Caco-2 (cell line): ENCODE measurements around the gene ACCSL. TPM values are rescaled to one million over a fixed set of nuclear protein-coding genes. Genes with fewer than 3 reads are reported as not detected.

Experiments used
- BruUV-seq: library from RNA; stranded (reverse); fragments of 400-500 nt; replicated peaks from 2 replicates; lab custom pipeline; 2021; lab: Mats Ljungman, UMichigan
- CTCF ChIA-PET: fragments of 300-600 bp; sonication (Branson Sonifier 250); formaldehyde crosslinking; loops from one replicate; lab custom pipeline; 2022; ENCODE audit warnings: antibody characterized with exemption; lab: Charles Lee
- POLR2A ChIA-PET: fragments of 300-600 bp; sonication (Branson Sonifier 250); formaldehyde crosslinking; loops from one replicate; lab custom pipeline; 2022; ENCODE audit warnings: antibody characterized with exemption; lab: Charles Lee
- DNase-seq, 2 experiments: peaks; one replicate each; pipeline versions ENCODE4 v3.0.0 to v3.0.0-alpha.2; 2020 to 2022
- H3K27me3 ChIP-seq: replicated peaks from 2 replicates; pipeline ENCODE4 v1.6.0; 2011; ENCODE audit warnings: low read length; ENCODE audit not compliant: control insufficient read depth, insufficient read depth
- H3K36me3 ChIP-seq: 2 replicates; pipeline ENCODE4 v1.5.1; 2011; ENCODE audit warnings: low read length; ENCODE audit not compliant: control insufficient read depth, insufficient read depth
- H3K4me1 ChIP-seq: fragments of 250-450 bp; sonication (Bioruptor Pico); 2 replicates; pipeline ENCODE4 v1.5.1; 2020; ENCODE audit warnings: mild to moderate bottlenecking
- H3K4me3 ChIP-seq: 2 replicates; pipeline ENCODE4 v1.5.1; 2011; ENCODE audit warnings: low read depth, mild to moderate bottlenecking, control low read depth, low read length
- H3K9me3 ChIP-seq: fragments of 250-450 bp; sonication (Bioruptor Pico); 2 replicates; pipeline ENCODE4 v1.5.1; 2020; ENCODE audit warnings: mild to moderate bottlenecking, moderate library complexity
- H3K27ac Mint-ChIP-seq: one replicate; pipeline ENCODE4 v1.8.0; 2022; ENCODE audit warnings: mixed read lengths; ENCODE audit not compliant: unreplicated experiment
- H3K27me3 Mint-ChIP-seq: one replicate; pipeline ENCODE4 v1.8.0; 2022; ENCODE audit warnings: mixed read lengths; ENCODE audit not compliant: insufficient read depth, unreplicated experiment
- H3K36me3 Mint-ChIP-seq: one replicate; pipeline ENCODE4 v1.8.0; 2022; ENCODE audit warnings: mild to moderate bottlenecking, mixed read lengths; ENCODE audit not compliant: insufficient read depth, unreplicated experiment
- H3K4me1 Mint-ChIP-seq: one replicate; pipeline ENCODE4 v1.8.0; 2022; ENCODE audit warnings: low read depth, mixed read lengths; ENCODE audit not compliant: unreplicated experiment
- H3K4me3 Mint-ChIP-seq: one replicate; pipeline ENCODE4 v1.8.0; 2022; ENCODE audit warnings: mild to moderate bottlenecking, moderate library complexity, mixed read lengths; ENCODE audit not compliant: unreplicated experiment
- H3K9me3 Mint-ChIP-seq: one replicate; pipeline ENCODE4 v1.8.0; 2022; ENCODE audit warnings: mixed read lengths; ENCODE audit not compliant: unreplicated experiment
- intact Hi-C: fragments of 100-400 bp; cut with micrococcal nuclease; formaldehyde crosslinking; loops from one replicate; pipeline ENCODE4 v1.10.0; 2022; ENCODE audit not compliant: unreplicated experiment
- total RNA-seq: library from RNA; stranded (reverse); gene quantifications from 2 replicates; pipeline ENCODE4 v1.2.3, GENCODE V29; 2022
- TF ChIP-seq, protein P1 (sequence below), 2 experiments: fragments of 200-600 bp in 1 of 2; IDR thresholded peaks; 1 replicate in 1 of 2; 2 replicates in 1 of 2; pipeline versions ENCODE4 v1.5.1 to v1.8.0; 2011 to 2022; ENCODE audit warnings: antibody characterized with exemption in 1 of 2, control low read depth in 1 of 2, inconsistent platforms in 1 of 2, low read depth in 1 of 2, low read length in 1 of 2, mild to moderate bottlenecking in 1 of 2, moderate library complexity in 1 of 2; ENCODE audit not compliant: insufficient read depth in 1 of 2, severe bottlenecking in 1 of 2, unreplicated experiment in 1 of 2

The ACCSL gene
- total RNA-seq, 1 experiment from 2014 or later: not detected

DNA sequence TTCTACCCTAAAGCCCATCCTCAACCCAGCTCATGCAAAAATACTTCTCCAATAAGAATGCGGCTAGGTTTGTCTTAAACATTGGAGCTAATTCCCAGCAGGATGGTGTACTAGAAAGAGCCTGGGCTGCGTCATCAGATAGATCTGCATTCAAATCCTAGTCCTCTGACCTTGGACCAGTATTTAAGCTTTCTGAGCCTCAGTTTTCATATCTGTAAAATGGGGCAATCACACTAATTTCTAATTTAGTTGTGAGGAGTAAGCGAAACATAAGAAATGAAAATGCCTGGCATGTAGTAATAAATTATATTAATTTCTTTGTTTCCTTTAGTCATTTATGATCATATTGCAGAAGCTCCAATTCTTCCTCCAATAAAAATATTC, 32.2 kb upstream of the ACCSL start:
- CTCF ChIA-PET: no interaction called here
- Histone ChIP-seq H3K36me3 (no peaks in the 10 kb centered on the region), H3K4me1 (no peaks in the 10 kb centered on the region), H3K9me3 (no peaks in the 10 kb centered on the region), H3K27me3 (no peaks in the 10 kb centered on the region), H3K4me3 (no peak overlapping the region)
- Mint-ChIP-seq H3K27ac (no peak overlapping the region), H3K4me3 (no peak overlapping the region), H3K36me3 (no peaks in the 10 kb centered on the region), H3K4me1 (no peaks in the 10 kb centered on the region), H3K27me3 (peaks cover 2% of the 10 kb centered on the region), H3K9me3 (no peaks in the 10 kb centered on the region)
- TF ChIP-seq, protein P1, sequence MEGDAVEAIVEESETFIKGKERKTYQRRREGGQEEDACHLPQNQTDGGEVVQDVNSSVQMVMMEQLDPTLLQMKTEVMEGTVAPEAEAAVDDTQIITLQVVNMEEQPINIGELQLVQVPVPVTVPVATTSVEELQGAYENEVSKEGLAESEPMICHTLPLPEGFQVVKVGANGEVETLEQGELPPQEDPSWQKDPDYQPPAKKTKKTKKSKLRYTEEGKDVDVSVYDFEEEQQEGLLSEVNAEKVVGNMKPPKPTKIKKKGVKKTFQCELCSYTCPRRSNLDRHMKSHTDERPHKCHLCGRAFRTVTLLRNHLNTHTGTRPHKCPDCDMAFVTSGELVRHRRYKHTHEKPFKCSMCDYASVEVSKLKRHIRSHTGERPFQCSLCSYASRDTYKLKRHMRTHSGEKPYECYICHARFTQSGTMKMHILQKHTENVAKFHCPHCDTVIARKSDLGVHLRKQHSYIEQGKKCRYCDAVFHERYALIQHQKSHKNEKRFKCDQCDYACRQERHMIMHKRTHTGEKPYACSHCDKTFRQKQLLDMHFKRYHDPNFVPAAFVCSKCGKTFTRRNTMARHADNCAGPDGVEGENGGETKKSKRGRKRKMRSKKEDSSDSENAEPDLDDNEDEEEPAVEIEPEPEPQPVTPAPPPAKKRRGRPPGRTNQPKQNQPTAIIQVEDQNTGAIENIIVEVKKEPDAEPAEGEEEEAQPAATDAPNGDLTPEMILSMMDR (IDR thresholded peaks at IDR 0.05; ENCODE audit: insufficient read depth in 1 of 2, low read depth in 1 of 2, low read length in 1 of 2, severe bottlenecking in 1 of 2, unreplicated experiment in 1 of 2): no peak
- BruUV-seq: no TSS peak
- POLR2A ChIA-PET: no interaction called here
- intact Hi-C loops: no loop called here
- no peak for DNase-seq

DNA sequence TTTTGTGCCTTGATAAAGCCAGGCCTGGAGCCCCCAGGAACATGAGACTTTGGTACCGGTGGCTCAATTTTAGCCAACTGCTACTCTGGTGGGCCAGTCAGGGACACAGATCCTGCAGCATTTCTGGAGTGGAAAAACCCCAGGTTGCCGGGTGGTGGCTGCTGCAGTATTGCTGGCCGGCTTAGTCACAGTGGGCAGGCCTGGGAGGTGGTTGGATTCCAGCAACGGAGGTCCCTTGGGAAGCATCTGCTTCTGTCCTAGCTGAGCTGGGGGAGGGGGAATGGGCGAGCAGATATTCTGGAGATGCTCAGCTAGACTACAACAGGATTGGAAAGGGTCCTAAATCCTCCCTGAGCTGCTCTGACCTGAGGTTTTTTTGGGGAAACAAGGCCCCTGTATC, 31.6 kb upstream of the ACCSL start:
- CTCF ChIA-PET: no interaction called here
- H3K9me3 Mint-ChIP-seq: peaks cover 2% of the 10 kb centered on the region
- no peaks in the 10 kb centered on the region for H3K36me3 Mint-ChIP-seq
- Histone ChIP-seq H3K27me3 (no peaks in the 10 kb centered on the region), H3K4me1 (no peaks in the 10 kb centered on the region), H3K36me3 (no peaks in the 10 kb centered on the region), H3K4me3 (no peak overlapping the region), H3K9me3 (no peaks in the 10 kb centered on the region)
- POLR2A ChIA-PET: no interaction called here
- peaks cover 6% of the 10 kb centered on the region for H3K27me3 Mint-ChIP-seq
- no TSS peak for BruUV-seq
- TF ChIP-seq, protein P1 (IDR thresholded peaks at IDR 0.05; ENCODE audit: insufficient read depth in 1 of 2, low read depth in 1 of 2, low read length in 1 of 2, severe bottlenecking in 1 of 2, unreplicated experiment in 1 of 2): no peak
- H3K27ac Mint-ChIP-seq: no peak overlapping the region
- DNase-seq: no peak
- H3K4me3 Mint-ChIP-seq: no peak overlapping the region
- H3K4me1 Mint-ChIP-seq: no peaks in the 10 kb centered on the region
- intact Hi-C loops: no loop called here

DNA sequence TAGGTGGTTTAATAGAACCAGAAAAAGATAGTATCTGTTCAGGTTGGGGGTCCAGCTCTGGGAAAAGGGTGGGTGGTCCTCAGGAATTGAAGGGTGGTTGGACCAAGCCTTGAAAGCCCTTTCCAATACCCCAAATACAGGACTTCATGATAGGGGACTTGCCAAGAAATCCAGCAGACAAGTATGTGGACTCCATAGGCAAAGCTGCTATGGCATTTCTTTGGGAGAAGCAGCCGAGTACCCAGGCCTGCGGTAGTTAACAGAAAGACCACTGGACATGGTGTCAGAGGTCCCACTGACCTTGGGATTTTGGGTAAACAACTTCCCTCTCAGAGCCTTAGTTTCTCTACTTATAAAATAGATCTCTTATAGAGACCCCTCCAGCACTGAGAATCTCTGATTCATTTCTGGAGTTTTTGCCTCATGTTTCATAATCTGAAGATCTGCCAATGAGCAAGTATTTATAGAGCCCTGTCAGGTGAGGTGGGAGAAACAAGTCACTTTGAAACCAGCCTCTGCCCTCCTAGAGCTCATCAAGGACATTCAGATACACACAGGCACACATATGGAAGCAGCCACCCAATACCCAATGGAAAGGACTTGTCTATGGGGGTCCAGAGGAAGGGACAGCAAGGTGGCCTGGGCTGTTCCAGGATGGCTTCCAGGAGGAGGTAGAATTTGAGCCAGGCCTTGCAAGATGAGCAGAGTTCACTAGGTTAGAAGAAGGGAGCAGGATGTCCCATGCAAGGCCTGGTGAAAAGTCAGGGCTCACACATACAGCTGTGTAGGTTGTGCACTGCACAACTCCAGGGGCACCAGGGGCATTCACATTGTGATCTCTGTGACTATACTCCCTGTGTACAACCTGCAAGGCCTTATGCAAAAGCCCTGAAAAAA, 31.0 kb upstream of the ACCSL start:
- no peaks in the 10 kb centered on the region for H3K4me1 ChIP-seq
- H3K9me3 ChIP-seq: no peaks in the 10 kb centered on the region
- no peak overlapping the region for H3K4me3 ChIP-seq
- BruUV-seq: no TSS peak
- no peaks in the 10 kb centered on the region for H3K36me3 ChIP-seq
- no peak overlapping the region for H3K4me3 Mint-ChIP-seq
- no peaks in the 10 kb centered on the region for H3K27me3 ChIP-seq
- H3K9me3 Mint-ChIP-seq: peaks cover 9% of the 10 kb centered on the region
- intact Hi-C loops: no loop called here
- no peak overlapping the region for H3K27ac Mint-ChIP-seq
- DNase-seq: no peak
- no peaks in the 10 kb centered on the region for H3K36me3 Mint-ChIP-seq
- TF ChIP-seq, protein P1 (IDR thresholded peaks at IDR 0.05; ENCODE audit: insufficient read depth in 1 of 2, low read depth in 1 of 2, low read length in 1 of 2, severe bottlenecking in 1 of 2, unreplicated experiment in 1 of 2): no peak
- POLR2A ChIA-PET: no interaction called here
- CTCF ChIA-PET: no interaction called here
- H3K27me3 Mint-ChIP-seq: peaks cover 11% of the 10 kb centered on the region
- no peaks in the 10 kb centered on the region for H3K4me1 Mint-ChIP-seq
